H1 (cell line): Measurements from ENCODE around the gene RIPK4. TPM values are rescaled to one million over a fixed set of nuclear protein-coding genes. Genes with fewer than 3 reads are reported as not detected.

Experiments
- CHD7 ChIP-seq: fragments of 300-600 bp; sonication (generic); IDR thresholded peaks from 2 replicates; pipeline ENCODE4 v1.7.1; 2012; ENCODE audit warnings: low read length, moderate library complexity, mild to moderate bottlenecking, inconsistent platforms; ENCODE audit not compliant: insufficient replicate concordance
- GABPA ChIP-seq: IDR thresholded peaks from 2 replicates; pipeline ENCODE4 v1.6.1; 2011; ENCODE audit warnings: mild to moderate bottlenecking, low read length, moderate library complexity, borderline replicate concordance; ENCODE audit not compliant: insufficient read depth
- HDAC2 ChIP-seq, 2 experiments: fragments of 300-600 bp in 1 of 2; sonication (generic) in 1 of 2; IDR thresholded peaks; 2 replicates each; pipeline ENCODE4 v1.6.1; 2011 to 2012; ENCODE audit warnings: low read depth in 2 of 2, low read length in 2 of 2, mild to moderate bottlenecking in 2 of 2, moderate library complexity in 2 of 2, borderline replicate concordance in 1 of 2, inconsistent platforms in 1 of 2
- RAD21 ChIP-seq, 2 experiments: IDR thresholded peaks in 1 of 2; conservative IDR thresholded peaks in 1 of 2; 2 replicates each; pipeline ENCODE4 v1.6.1; 2011; ENCODE audit warnings: low read depth in 2 of 2, low read length in 2 of 2, improper control_type of control experiment in 1 of 2, inconsistent platforms in 1 of 2, mild to moderate bottlenecking in 1 of 2, moderate library complexity in 1 of 2
- YY1 ChIP-seq: IDR thresholded peaks from 2 replicates; pipeline ENCODE4 v1.6.1; 2011; ENCODE audit warnings: low read depth, mild to moderate bottlenecking, low read length
- polyA plus RNA-seq, 7 experiments: library from polyadenylated mRNA; depleted of rRNA in 3 of 7; stranded (reverse) in 5 of 7; unstranded in 2 of 7; fragments of >200 nt in 5 of 7; fragments of 200-250 nt in 2 of 7; gene quantifications; 1 replicate in 5 of 7; 2 replicates in 1 of 7; 4 replicates in 1 of 7; pipeline versions ENCODE4 v1.2.1 to v1.2.3, GENCODE V29; 2011 to 2013; ENCODE audit warnings: missing spikeins in 2 of 7, mixed read lengths in 2 of 7
- total RNA-seq: library from RNA; stranded (reverse); fragmentation: NEBNext Ultra II Directional; extraction: Animal tissue kit (Norgen Biotek cat#: 25700); gene quantifications from 2 replicates; pipeline ENCODE4 v1.2.1, GENCODE V29; 2021

The RIPK4 gene
- total and polyA plus RNA-seq, 2 of the 8 experiments (the other 6 are each of a cell fraction or from before 2014, with no cell fraction given): 2.7 to 5.6 TPM

DNA sequence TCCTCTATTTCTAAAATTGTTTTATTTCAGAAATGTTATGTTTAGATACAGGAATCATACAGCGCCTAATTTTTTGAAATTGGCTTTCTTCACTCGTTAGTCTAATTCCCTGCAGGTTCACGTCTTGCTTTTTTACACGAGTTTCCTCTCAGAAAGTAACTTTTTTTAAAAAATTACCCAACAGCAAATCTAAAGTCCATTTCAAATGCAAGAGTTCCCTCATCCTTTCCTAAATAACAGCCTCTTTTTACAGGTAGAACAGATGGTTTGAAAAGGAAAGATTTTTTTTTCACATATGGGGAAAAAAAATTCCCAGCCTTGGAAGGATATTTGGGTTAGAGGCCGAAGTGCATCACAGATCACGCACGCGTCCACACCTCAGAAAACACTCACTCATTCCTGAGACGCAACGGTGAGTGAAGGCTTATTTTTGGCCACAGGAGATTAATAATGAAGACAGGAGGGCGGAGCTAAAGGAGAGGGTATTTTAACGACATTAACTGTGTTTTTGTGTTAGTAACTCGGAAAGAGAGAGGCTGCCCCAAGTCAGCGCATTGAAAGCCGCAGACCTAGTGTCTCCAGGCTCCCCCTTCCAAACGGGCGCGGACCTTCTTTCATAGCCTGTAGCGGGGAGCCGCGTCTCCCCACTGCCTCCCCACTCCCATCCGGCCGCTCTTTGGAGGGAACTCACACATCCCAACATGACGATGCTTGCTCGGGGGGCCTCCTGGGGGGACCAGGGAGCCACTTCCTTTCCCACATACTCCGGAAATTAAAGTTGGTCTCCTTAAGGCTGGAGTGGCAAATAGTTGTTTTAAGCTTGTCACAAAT lies 969 bp upstream of the RIPK4 start (continued):
- TF ChIP-seq CHD7 (no peak), RAD21 (IDR thresholded peaks at IDR 0.05 in 1 of 2, conservative IDR thresholded peaks at IDR 0.05 in 1 of 2; ENCODE audit: low read depth in 2 of 2, low read length in 2 of 2) (no peak), GABPA (no peak), YY1 (no peak), HDAC2 (IDR thresholded peaks at IDR 0.05; ENCODE audit: borderline replicate concordance in 1 of 2, low read depth in 2 of 2, low read length in 2 of 2) (no peak)
